ENCODE results near the gene SKP1. TPM values are rescaled to one million over a fixed set of nuclear protein-coding genes. Genes with fewer than 3 reads are reported as not detected.
A peak's percentile ranks its signal among the peaks of the same experiment; 100 is the strongest.
"Not testable (repeated sequence)": the region's sequence is repeated elsewhere in the genome, so short reads cannot be mapped to it uniquely, and the experiment has no call there.

SKP1 gene
- total RNA-seq, 1 donor from 2014 or later = 487 TPM

GRCh38 chr5:134177369-134178095 is 782 bp upstream of the SKP1 start:
- DNase-seq (ENCODE audit: low read depth) = peak; percentile 55

- DNase-seq (ENCODE audit: low read depth) = peak; percentile 41
These were observed 734 bp downstream of the SKP1 start for GRCh38 chr5:134175921-134176510.

GRCh38 chr5:134174841-134175839 is 1.6 kb downstream of the SKP1 start:
- DNase-seq (ENCODE audit: low read depth) = peak; percentile 53

- DNase-seq (ENCODE audit: low read depth) = no peak
These were observed 4.8 kb downstream of the SKP1 start for GRCh38 chr5:134171972-134172371.

GRCh38 chr5:134162592-134162991 is 14.2 kb downstream of the SKP1 start:
- no peak for DNase-seq (ENCODE audit: low read depth)

GRCh38 chr5:134161513-134162395 is 15.0 kb downstream of the SKP1 start:
- DNase-seq (ENCODE audit: low read depth) = no peak

GRCh38 chr5:134153657-134154056 is 23.1 kb downstream of the SKP1 start:
- DNase-seq (ENCODE audit: low read depth) = no peak

GRCh38 chr5:134153241-134153640 is 23.5 kb downstream of the SKP1 start:
- no peak for DNase-seq (ENCODE audit: low read depth)

GRCh38 chr5:134152173-134152832 is 24.4 kb downstream of the SKP1 start:
- not testable (repeated sequence) for DNase-seq (ENCODE audit: low read depth)

GRCh38 chr5:134151723-134152122 is 25.0 kb downstream of the SKP1 start:
- DNase-seq (ENCODE audit: low read depth) = no peak

GRCh38 chr5:134149571-134150303 is 27.0 kb downstream of the SKP1 start:
- DNase-seq (ENCODE audit: low read depth) = no peak

- no peak for DNase-seq (ENCODE audit: low read depth)
These were observed 27.7 kb downstream of the SKP1 start for GRCh38 chr5:134148986-134149539.

- no peak for DNase-seq (ENCODE audit: low read depth)
These were observed 28.4 kb downstream of the SKP1 start for GRCh38 chr5:134148316-134148715.

GRCh38 chr5:134146651-134147518 is 29.9 kb downstream of the SKP1 start:
- DNase-seq (ENCODE audit: low read depth) = no peak

- DNase-seq (ENCODE audit: low read depth) = peak; percentile 81
These were observed 30.8 kb downstream of the SKP1 start for GRCh38 chr5:134145779-134146581.

GRCh38 chr5:134145041-134145757 is 31.6 kb downstream of the SKP1 start:
- no peak for DNase-seq (ENCODE audit: low read depth)
